Mononuclear cell (primary cell): ENCODE measurements around the gene DNAI1. TPM values are rescaled to one million over a fixed set of nuclear protein-coding genes. Genes with fewer than 3 reads are reported as not detected.
"Not testable (repeated sequence)": the region's sequence is repeated elsewhere in the genome, so short reads cannot be mapped to it uniquely, and the experiment has no call there.

ENCODE experiments used
- H3K27me3 ChIP-seq: 2 replicates; pipeline ENCODE4 v1.6.0; 2011; ENCODE audit warnings: low read length, control low read depth; ENCODE audit not compliant: insufficient read depth
- H3K4me1 ChIP-seq: 2 replicates; pipeline ENCODE4 v1.5.1; 2011; ENCODE audit warnings: mild to moderate bottlenecking, low read length, control low read depth; ENCODE audit not compliant: insufficient read depth
- H3K4me3 ChIP-seq: 2 replicates; pipeline ENCODE4 v1.5.1; 2011; ENCODE audit warnings: mild to moderate bottlenecking, low read length, moderate library complexity
- H3K9me3 ChIP-seq: 2 replicates; pipeline ENCODE4 v1.5.1; 2011; ENCODE audit warnings: low read depth, mild to moderate bottlenecking, control low read depth, low read length
- total RNA-seq: library from RNA; depleted of rRNA; stranded (reverse); fragments of >200 nt; gene quantifications from one replicate; pipeline ENCODE4 v1.2.3, GENCODE V29; 2012

Gene DNAI1
- total RNA-seq, result not detected

- Histone ChIP-seq H3K27me3 (peaks cover 4% of the 10 kb centered on the region), H3K9me3 (no peaks in the 10 kb centered on the region), H3K4me3 (peak within 1 kb of the TSS; percentile 46), H3K4me1 (peaks cover 24% of the 10 kb centered on the region)
These were observed at the start of gene DNAI1, which contains the start of gene FAM219A for GRCh38 chr9:34458013-34458958. Gene DNAI1 (plus strand): TSS chr9:34458805. CDS start chr9:34459006, 201 bp downstream. Gene FAM219A (minus strand): TSS chr9:34458570. CDS start chr9:34458263, 307 bp downstream.

DNA sequence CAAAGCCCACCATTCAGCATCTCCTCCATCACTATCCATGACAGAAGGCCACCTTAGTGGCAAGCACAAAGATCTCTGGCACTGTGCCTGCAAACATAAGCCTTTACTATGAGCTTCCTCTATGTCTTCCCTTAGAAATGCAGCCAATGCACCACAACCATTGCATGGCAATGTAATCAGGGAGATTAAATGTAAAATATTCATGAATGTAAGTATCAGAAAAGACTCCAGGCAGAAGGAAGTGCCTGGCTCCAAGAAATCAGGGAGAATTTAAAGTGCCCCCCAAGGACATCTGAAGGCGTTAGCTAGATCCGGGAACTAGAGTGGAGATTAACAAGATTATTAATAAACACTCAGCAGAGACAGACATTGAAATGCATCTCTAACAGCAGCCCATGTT lies 49.5 kb upstream of the DNAI1 start:
- Histone ChIP-seq H3K27me3 (no peaks in the 10 kb centered on the region), H3K9me3 (no peaks in the 10 kb centered on the region)

GRCh38 chr9:34412336-34412735 lies 46.3 kb upstream of the DNAI1 start:
- no peak overlapping the region for H3K4me3 ChIP-seq
- H3K9me3 ChIP-seq, result no peaks in the 10 kb centered on the region
- no peaks in the 10 kb centered on the region for H3K4me1 ChIP-seq
- H3K27me3 ChIP-seq, result no peaks in the 10 kb centered on the region

More for the DNA sequence above, 49.5 kb upstream of the DNAI1 start:
- H3K4me3 ChIP-seq, result no peak overlapping the region
- no peaks in the 10 kb centered on the region for H3K4me1 ChIP-seq

GRCh38 chr9:34413231-34413852 lies 45.3 kb upstream of the DNAI1 start:
- H3K27me3 ChIP-seq, result no peaks in the 10 kb centered on the region
- no peaks in the 10 kb centered on the region for H3K4me1 ChIP-seq
- no peaks in the 10 kb centered on the region for H3K9me3 ChIP-seq
- no peak overlapping the region for H3K4me3 ChIP-seq

GRCh38 chr9:34417734-34418133 lies 40.9 kb upstream of the DNAI1 start:
- Histone ChIP-seq H3K9me3 (no peaks in the 10 kb centered on the region), H3K4me1 (no peaks in the 10 kb centered on the region), H3K27me3 (no peaks in the 10 kb centered on the region), H3K4me3 (no peak overlapping the region)

DNA sequence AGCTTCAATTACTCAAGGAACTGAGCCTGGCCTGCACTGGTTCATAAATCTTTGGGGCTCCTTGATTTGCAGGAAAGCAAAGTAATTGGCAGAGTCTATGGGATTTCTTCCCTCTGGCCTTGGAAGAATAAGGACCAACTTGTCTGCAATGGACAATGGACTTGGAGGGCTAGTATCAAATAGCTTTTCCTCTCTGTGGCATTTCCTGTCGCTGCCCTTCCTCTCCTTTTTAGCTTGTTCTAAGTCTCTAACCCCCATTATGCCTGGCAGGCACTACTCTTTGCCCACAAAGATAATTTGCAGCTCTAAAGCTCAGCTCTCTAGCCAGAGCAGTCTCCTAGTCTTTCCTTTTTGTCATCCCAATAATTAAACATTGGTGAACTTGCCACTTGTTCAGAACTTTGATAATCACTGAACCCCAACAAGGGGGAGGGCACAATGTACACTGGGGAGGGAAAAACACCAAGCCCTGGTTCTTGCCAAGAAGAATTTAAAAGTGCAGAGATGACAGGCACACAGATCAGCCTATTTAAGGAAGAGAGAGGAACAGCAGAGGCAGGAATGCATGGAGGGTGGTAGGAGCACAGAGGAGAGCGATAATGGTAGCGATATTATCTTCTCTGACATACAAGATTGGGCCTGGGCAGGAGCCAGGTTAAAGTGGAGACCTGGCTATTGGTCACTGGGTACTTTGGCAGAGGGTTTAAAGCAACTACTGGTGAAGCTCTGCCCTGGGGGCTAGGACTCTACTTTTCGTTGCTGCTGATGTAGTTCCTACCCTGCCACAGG lies 38.7 kb upstream of the DNAI1 start:
- Histone ChIP-seq H3K27me3 (no peaks in the 10 kb centered on the region), H3K4me3 (no peak overlapping the region), H3K4me1 (no peaks in the 10 kb centered on the region), H3K9me3 (no peaks in the 10 kb centered on the region)

- Histone ChIP-seq H3K9me3 (no peaks in the 10 kb centered on the region), H3K27me3 (no peaks in the 10 kb centered on the region), H3K4me1 (no peaks in the 10 kb centered on the region), H3K4me3 (no peak overlapping the region)
These were observed 32.1 kb upstream of the DNAI1 start for GRCh38 chr9:34426347-34427074.

- no peaks in the 10 kb centered on the region for H3K9me3 ChIP-seq
These were observed 30.2 kb upstream of the DNAI1 start for GRCh38 chr9:34428325-34428958.

DNA sequence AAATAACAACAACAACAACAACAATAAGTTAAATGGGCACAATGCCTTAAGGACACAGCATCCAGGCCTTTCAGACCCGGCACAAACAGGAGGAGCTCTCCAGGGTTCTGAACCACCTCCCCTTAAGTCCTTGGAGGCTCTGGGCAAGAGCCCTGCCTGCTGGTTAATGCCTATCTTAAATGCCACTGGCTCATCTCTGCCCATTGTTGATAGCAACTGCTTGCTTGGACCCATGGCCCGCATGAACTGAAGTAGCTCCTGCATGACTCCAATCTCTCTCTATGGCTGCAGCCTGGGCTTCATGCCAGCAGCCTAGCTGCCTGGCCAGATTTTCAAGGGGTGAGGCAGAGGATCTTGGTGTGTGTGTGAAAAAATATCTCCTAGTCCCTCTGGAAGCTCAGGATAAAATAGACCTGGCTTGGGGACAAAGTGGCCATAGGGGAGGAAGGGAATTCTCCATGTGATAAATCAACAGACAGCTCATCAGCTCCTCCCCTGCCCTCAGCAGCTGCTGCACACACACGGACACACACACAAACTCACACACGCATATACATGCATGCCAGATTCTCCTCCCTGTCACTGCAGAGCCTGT lies 27.7 kb upstream of the DNAI1 start:
- no peaks in the 10 kb centered on the region for H3K4me1 ChIP-seq
- no peaks in the 10 kb centered on the region for H3K27me3 ChIP-seq
- no peak overlapping the region for H3K4me3 ChIP-seq
- H3K9me3 ChIP-seq, result no peaks in the 10 kb centered on the region

More at GRCh38 chr9:34428325-34428958, 30.2 kb upstream of the DNAI1 start:
- H3K27me3 ChIP-seq, result no peaks in the 10 kb centered on the region
- no peaks in the 10 kb centered on the region for H3K4me1 ChIP-seq
- no peak overlapping the region for H3K4me3 ChIP-seq

GRCh38 chr9:34431667-34432066 lies 26.9 kb upstream of the DNAI1 start:
- no peaks in the 10 kb centered on the region for H3K9me3 ChIP-seq
- H3K27me3 ChIP-seq, result no peaks in the 10 kb centered on the region
- no peak overlapping the region for H3K4me3 ChIP-seq
- no peaks in the 10 kb centered on the region for H3K4me1 ChIP-seq

GRCh38 chr9:34437006-34437925 lies 21.3 kb upstream of the DNAI1 start:
- Histone ChIP-seq H3K4me3 (no peak overlapping the region), H3K9me3 (no peaks in the 10 kb centered on the region), H3K27me3 (no peaks in the 10 kb centered on the region), H3K4me1 (peaks cover 8% of the 10 kb centered on the region)

DNA sequence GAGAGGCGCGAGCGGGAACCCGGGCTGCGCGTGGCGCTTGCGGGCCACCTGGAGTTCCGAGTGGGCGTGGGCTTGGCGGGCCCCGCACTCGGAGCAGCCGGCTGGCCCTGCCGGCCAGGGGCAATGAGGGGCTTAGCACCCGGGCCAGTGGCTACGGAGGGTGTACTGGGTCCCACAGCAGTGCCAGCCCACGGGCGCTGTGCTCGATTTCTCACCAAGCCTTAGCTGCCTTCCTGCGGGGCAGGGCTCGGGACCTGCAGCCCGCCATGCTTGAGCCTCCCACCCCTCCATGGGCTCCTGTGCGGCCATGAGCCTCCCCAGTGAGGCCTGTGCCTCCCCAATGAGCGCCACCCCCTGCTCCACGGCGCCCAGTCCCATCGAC lies 20.7 kb upstream of the DNAI1 start:
- H3K4me3 ChIP-seq, H3K27me3 ChIP-seq, H3K4me1 ChIP-seq, H3K9me3 ChIP-seq: not testable (repeated sequence)

- H3K27me3 ChIP-seq, H3K4me3 ChIP-seq, H3K9me3 ChIP-seq, H3K4me1 ChIP-seq: not testable (repeated sequence)
These were observed 20.1 kb upstream of the DNAI1 start for GRCh38 chr9:34438465-34438864.
